Suprapubic skin (tissue), 4 donors: ENCODE data around the gene SLC7A7. TPM values are rescaled to one million over a fixed set of nuclear protein-coding genes. Genes with fewer than 3 reads are reported as not detected.
"Not testable (repeated sequence)": the region's sequence is repeated elsewhere in the genome, so short reads cannot be mapped to it uniquely, and the experiment has no call there.

Experiments
- DNase-seq, 2 donors: peaks; one replicate each; pipeline ENCODE4 v3.0.0-alpha.2; 2019; ENCODE audit warnings: low spot score in 2 of 2
- H3K27ac ChIP-seq: fragments of 200-600 bp; sonication (generic); one replicate; pipeline ENCODE4 v1.5.1; 2019
- H3K27me3 ChIP-seq: fragments of 200-600 bp; sonication (generic); one replicate; pipeline ENCODE4 v1.5.1; 2019
- H3K36me3 ChIP-seq: fragments of 200-600 bp; sonication (generic); one replicate; pipeline ENCODE4 v1.5.1; 2019
- H3K4me1 ChIP-seq: fragments of 200-600 bp; sonication (generic); one replicate; pipeline ENCODE4 v1.5.1; 2019
- H3K4me3 ChIP-seq: fragments of 200-600 bp; sonication (generic); one replicate; pipeline ENCODE4 v1.5.1; 2019; ENCODE audit warnings: mild to moderate bottlenecking
- H3K9me3 ChIP-seq: fragments of 200-600 bp; sonication (generic); one replicate; pipeline ENCODE4 v1.5.1; 2019
- EP300 ChIP-seq: sonication (generic); formaldehyde crosslinking; IDR thresholded peaks from one replicate; pipeline ENCODE4 v1.6.1; 2017; ENCODE audit warnings: antibody characterized with exemption
- POLR2A ChIP-seq, 2 donors: fragments of 450-650 bp; IDR thresholded peaks; one replicate each; pipeline ENCODE4 v1.6.1; 2017; ENCODE audit warnings: antibody characterized with exemption in 2 of 2, mild to moderate bottlenecking in 2 of 2, moderate library complexity in 2 of 2
- POLR2AphosphoS5 ChIP-seq, 3 donors: sonication (generic); formaldehyde crosslinking; IDR thresholded peaks; one replicate each; pipeline ENCODE4 v1.6.1; 2017; ENCODE audit warnings: antibody characterized with exemption in 3 of 3
- WGBS: methylation state at CpG from one replicate; pipeline ENCODE4 v1.1.5; 2018; 5-methylcytosine and 5-hydroxymethylcytosine counted together
- total RNA-seq, 4 donors: library from RNA; depleted of rRNA; stranded (reverse); fragments of >200 nt; gene quantifications; one replicate each; pipeline ENCODE4 v1.1.0, GENCODE V29; 2016
- TF ChIP-seq, protein P1 (sequence below), 2 donors: fragments of 200-600 bp in 1 of 2; fragments of 450-650 bp in 1 of 2; sonication (generic) in 1 of 2; IDR thresholded peaks; one replicate each; pipeline ENCODE4 v1.5.1; 2016 to 2019; ENCODE audit warnings: antibody characterized with exemption in 2 of 2, mild to moderate bottlenecking in 1 of 2, moderate library complexity in 1 of 2

SLC7A7 gene
- total RNA-seq, 4 donors from 2014 or later: 1.8 to 3.8 (median 2.9) TPM

DNA sequence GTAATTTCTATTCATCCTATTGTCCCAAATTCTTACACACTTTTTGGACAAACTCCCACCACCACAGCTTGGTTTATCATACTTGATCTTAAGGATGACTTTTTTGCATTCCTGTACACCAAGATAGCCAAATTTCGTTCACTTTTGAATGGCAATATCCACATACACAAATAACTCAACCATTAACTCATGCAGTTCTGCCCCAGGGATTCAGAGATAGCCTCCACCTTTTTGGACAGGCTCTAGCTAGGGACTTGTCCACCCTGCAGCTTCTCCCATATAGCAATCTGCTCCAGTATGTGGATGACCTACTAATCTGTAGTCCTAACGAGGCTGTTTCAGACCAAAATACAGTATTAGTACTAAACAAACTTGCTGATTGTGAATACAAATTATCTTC, 81.4 kb downstream of the SLC7A7 start:
- Histone ChIP-seq H3K4me1 (no peaks in the 10 kb centered on the region), H3K27me3 (no peaks in the 10 kb centered on the region), H3K9me3 (no peaks in the 10 kb centered on the region), H3K27ac (no peak overlapping the region), H3K4me3 (no peak overlapping the region), H3K36me3 (no peaks in the 10 kb centered on the region)
- TF ChIP-seq, protein P1, sequence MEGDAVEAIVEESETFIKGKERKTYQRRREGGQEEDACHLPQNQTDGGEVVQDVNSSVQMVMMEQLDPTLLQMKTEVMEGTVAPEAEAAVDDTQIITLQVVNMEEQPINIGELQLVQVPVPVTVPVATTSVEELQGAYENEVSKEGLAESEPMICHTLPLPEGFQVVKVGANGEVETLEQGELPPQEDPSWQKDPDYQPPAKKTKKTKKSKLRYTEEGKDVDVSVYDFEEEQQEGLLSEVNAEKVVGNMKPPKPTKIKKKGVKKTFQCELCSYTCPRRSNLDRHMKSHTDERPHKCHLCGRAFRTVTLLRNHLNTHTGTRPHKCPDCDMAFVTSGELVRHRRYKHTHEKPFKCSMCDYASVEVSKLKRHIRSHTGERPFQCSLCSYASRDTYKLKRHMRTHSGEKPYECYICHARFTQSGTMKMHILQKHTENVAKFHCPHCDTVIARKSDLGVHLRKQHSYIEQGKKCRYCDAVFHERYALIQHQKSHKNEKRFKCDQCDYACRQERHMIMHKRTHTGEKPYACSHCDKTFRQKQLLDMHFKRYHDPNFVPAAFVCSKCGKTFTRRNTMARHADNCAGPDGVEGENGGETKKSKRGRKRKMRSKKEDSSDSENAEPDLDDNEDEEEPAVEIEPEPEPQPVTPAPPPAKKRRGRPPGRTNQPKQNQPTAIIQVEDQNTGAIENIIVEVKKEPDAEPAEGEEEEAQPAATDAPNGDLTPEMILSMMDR (IDR thresholded peaks at IDR 0.05): no peak
- TF ChIP-seq POLR2AphosphoS5 (IDR thresholded peaks at IDR 0.05) (no peak), EP300 (no peak), POLR2A (IDR thresholded peaks at IDR 0.05) (no peak)
- no peak for DNase-seq
- WGBS: 63% methylated on average over 2 of the region's 2 CpGs

DNA sequence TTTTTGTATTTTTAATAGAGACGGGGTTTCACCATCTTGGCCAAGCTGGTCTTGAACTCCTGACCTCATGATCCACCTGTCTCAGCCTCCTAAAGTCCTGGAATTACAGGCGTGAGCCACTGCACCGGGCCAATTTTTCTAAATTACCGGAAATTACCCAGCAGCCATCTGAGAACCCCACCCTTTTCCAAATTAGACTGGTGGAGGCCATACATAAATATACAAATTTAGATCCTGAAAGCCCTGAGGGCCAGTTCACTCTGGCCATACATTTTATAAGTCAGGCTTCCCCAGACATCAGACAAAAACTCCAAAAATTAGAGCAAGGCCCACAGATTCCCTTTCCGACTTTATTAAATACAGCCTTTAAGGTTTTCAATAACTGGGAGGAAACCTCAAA, 83.2 kb downstream of the SLC7A7 start:
- DNase-seq, H3K27me3 ChIP-seq, H3K9me3 ChIP-seq, H3K36me3 ChIP-seq, H3K4me3 ChIP-seq, H3K27ac ChIP-seq, H3K4me1 ChIP-seq: not testable (repeated sequence)
- 65% methylated on average over 5 of the region's 5 CpGs for WGBS

DNA sequence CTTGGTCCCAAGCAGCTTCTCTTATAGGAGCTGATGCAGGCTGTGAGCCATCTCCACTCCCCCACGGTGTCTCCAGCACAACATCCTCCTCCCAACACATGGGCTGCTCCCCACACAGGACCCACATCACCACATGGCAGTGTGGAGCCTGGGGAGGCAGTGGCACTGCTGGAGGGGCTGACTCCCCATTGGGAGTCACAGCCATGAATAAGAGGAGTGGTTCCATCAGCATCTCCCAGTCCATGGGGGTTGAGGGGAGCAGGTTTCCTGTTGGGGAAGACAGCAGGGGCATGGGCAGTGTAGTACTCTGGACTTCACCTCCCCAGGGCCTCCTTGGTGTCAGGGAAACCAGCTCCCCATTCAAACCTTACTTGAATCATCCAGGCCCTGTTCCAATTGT, 89.2 kb downstream of the SLC7A7 start:
- no CpG with 5 or more reads among the region's 1 CpG for WGBS
- no peak for DNase-seq
- Histone ChIP-seq H3K4me1 (no peaks in the 10 kb centered on the region), H3K27me3 (no peaks in the 10 kb centered on the region), H3K36me3 (no peaks in the 10 kb centered on the region), H3K27ac (no peak overlapping the region), H3K4me3 (no peak overlapping the region), H3K9me3 (no peaks in the 10 kb centered on the region)
- TF ChIP-seq POLR2A (IDR thresholded peaks at IDR 0.05): no peak
- no peak for TF ChIP-seq EP300
- TF ChIP-seq POLR2AphosphoS5 (IDR thresholded peaks at IDR 0.05): no peak
- TF ChIP-seq, protein P1 (IDR thresholded peaks at IDR 0.05): no peak

DNA sequence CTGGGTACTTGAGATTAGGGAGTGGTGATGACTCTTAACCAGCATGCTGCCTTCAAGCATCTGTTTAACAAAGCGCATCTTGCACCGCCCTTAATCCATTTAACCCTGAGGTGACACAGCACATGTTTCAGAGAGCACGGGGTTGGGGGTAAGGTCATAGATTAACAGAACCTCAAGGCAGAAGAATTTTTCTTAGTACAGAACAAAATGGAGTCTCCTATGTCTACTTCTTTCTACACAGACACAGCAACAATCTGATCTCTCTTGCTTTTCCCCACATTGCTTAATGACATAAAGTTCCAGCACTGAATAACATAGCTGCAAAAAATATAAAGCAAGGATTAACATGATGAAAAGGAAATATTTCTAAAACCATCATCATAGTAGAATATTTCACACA, 89.9 kb downstream of the SLC7A7 start:
- not testable (repeated sequence) for H3K4me1 ChIP-seq, H3K9me3 ChIP-seq, H3K4me3 ChIP-seq, H3K36me3 ChIP-seq, DNase-seq, H3K27me3 ChIP-seq, H3K27ac ChIP-seq
- WGBS: 53% methylated on average over 3 of the region's 3 CpGs

DNA sequence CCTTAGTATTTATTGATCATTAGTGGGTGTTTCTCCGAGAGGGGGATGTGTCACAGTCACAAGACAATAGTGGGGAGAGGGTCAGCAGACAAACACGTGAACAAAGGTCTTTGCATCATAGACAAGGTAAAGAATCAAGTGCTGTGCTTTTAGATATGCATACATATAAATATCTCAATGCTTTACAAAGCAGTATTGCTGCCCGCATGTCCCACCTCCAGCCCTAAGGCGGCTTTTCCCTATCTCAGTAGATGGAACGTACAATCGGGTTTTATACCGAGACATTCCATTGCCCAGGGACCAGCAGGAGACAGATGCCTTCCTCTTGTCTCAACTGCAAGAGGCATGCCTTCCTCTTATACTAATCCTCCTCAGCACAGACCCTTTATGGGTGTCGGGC, 90.4 kb downstream of the SLC7A7 start:
- H3K9me3 ChIP-seq, DNase-seq, H3K36me3 ChIP-seq, H3K27me3 ChIP-seq, H3K4me1 ChIP-seq, H3K4me3 ChIP-seq, H3K27ac ChIP-seq: not testable (repeated sequence)
- WGBS: 81% methylated on average over 7 of the region's 8 CpGs

DNA sequence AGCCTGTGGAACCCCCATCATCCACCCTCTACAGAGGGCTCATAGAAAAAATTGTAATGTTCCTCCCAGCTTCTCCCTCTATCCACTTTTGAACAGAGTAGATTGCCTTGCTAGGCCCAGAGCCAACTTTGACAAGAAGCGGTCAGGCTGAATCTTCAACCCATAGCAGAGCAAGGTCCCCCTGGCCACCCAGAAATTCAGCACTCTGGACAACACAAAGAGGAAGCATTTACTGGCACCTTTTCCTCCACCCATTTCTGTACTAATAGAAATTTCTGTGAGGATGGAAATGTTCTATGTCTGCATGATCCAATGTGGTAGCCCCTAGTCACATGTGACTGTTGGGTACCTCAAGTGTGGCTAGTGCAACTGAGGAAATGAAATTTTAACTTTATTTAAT, 91.4 kb downstream of the SLC7A7 start:
- TF ChIP-seq, protein P1 (IDR thresholded peaks at IDR 0.05): no peak
- TF ChIP-seq POLR2AphosphoS5 (IDR thresholded peaks at IDR 0.05): no peak
- no peak for TF ChIP-seq POLR2A (IDR thresholded peaks at IDR 0.05)
- H3K4me1 ChIP-seq: no peaks in the 10 kb centered on the region

More for the DNA sequence above, 91.4 kb downstream of the SLC7A7 start:
- H3K36me3 ChIP-seq: no peaks in the 10 kb centered on the region
- no peaks in the 10 kb centered on the region for H3K27me3 ChIP-seq
- 85% methylated on average over 1 of the region's 1 CpG for WGBS
- H3K9me3 ChIP-seq: no peaks in the 10 kb centered on the region
- no peak overlapping the region for H3K4me3 ChIP-seq
- DNase-seq: no peak
- H3K27ac ChIP-seq: no peak overlapping the region

Other genes with a start within 250 kb of the SLC7A7 start
- gene DAD1, start 226.2 kb downstream of the SLC7A7 start, total RNA-seq: 100 to 1,000 TPM; 110 to 212 (median 187) TPM
- 10 to 100 TPM; 15.3 to 30.4 (median 21.8) TPM for gene ABHD4, start 217.1 kb downstream of the SLC7A7 start, total RNA-seq
- not detected for gene OR6J1, start 171.1 kb downstream of the SLC7A7 start, total RNA-seq
- 100 to 1,000 TPM in 2 of 4 donors, 10 to 100 TPM in 2; 75.7 to 107 (median 91.8) TPM for gene OXA1L, start 48.7 kb downstream of the SLC7A7 start, total RNA-seq
- 10 to 100 TPM; 35.5 to 84.5 (median 74.2) TPM for gene MRPL52, start 14.5 kb upstream of the SLC7A7 start, total RNA-seq
- gene MMP14, start 21.1 kb upstream of the SLC7A7 start, total RNA-seq: 100 to 1,000 TPM; 106 to 161 (median 128) TPM
- 100 to 1,000 TPM in 3 of 4 donors, 10 to 100 TPM in 1; 97.8 to 170 (median 157) TPM for gene LRP10, start 56.3 kb upstream of the SLC7A7 start, total RNA-seq
- 1 to 10 TPM in 2 of 4 donors, under 1 TPM in 2; 0.89 to 5.4 (median 1.2) TPM for gene REM2, start 67.8 kb upstream of the SLC7A7 start, total RNA-seq
- 100 to 1,000 TPM in 1 of 4 donors, 10 to 100 TPM in 3; 64.5 to 104 (median 93.0) TPM for gene RBM23, start 103.7 kb upstream of the SLC7A7 start, total RNA-seq
- gene PRMT5, start 113.9 kb upstream of the SLC7A7 start, total RNA-seq: 10 to 100 TPM; 44.0 to 58.4 (median 50.3) TPM
- 100 to 1,000 TPM in 2 of 4 donors, 10 to 100 TPM in 2; 43.1 to 119 (median 96.3) TPM for gene HAUS4, start 141.7 kb upstream of the SLC7A7 start, total RNA-seq
- 100 to 1,000 TPM in 1 of 4 donors, 10 to 100 TPM in 3; 66.0 to 120 (median 79.2) TPM for gene AJUBA, start 167.1 kb upstream of the SLC7A7 start, total RNA-seq
- gene C14orf93, start 194.7 kb upstream of the SLC7A7 start, total RNA-seq: 10 to 100 TPM; 19.1 to 32.9 (median 24.3) TPM
- 100 to 1,000 TPM in 3 of 4 donors, 10 to 100 TPM in 1; 59.7 to 167 (median 135) TPM for gene PSMB5, start 219.5 kb upstream of the SLC7A7 start, total RNA-seq
- not detected for gene PSMB11, start 226.8 kb upstream of the SLC7A7 start, total RNA-seq
- 1 to 10 TPM; 3.4 to 8.4 (median 5.7) TPM for gene CDH24, start 242.1 kb upstream of the SLC7A7 start, total RNA-seq